HepG2 (cell line): Measurements from ENCODE around the gene CAMK1. TPM values are rescaled to one million over a fixed set of nuclear protein-coding genes. Genes with fewer than 3 reads are reported as not detected.

ENCODE experiments used
- ATAC-seq: fragments of 200-7000 bp; cut with Tn5 transposase; 3 replicates; pipeline ENCODE4 v1.9.1; 2020; ENCODE audit warnings: mild to moderate bottlenecking, moderate library complexity
- BruUV-seq: library from RNA; stranded (reverse); fragments of 400-500 nt; replicated peaks from 2 replicates; lab custom pipeline; 2021; lab: Mats Ljungman, UMichigan
- CTCF ChIA-PET: fragments of 300-600 bp; formaldehyde crosslinking; extraction: SDS; loops from one replicate; lab custom pipeline; 2021; ENCODE audit warnings: low total read pairs, inconsistent platforms, low intra/inter-chr PET ratio; lab: Yijun Ruan, JAX
- POLR2A ChIA-PET: fragments of 350-600 bp; sonication (Branson Sonifier 250); formaldehyde crosslinking; loops from one replicate; lab custom pipeline; 2020; ENCODE audit warnings: antibody characterized with exemption, inconsistent platforms; lab: Yijun Ruan, JAX
- DNase-seq: peaks from one replicate; pipeline ENCODE4 v3.0.0-alpha.2; 2015; ENCODE audit warnings: low spot score
- FAIRE-seq: peaks from 3 replicates; lab custom pipeline; 2011; peaks lifted over from hg19 to GRCh38; lab: Jason Lieb, UNC
- H2AFZ ChIP-seq: one replicate; pipeline ENCODE4 v1.6.1; 2011; ENCODE audit warnings: low read length, inconsistent platforms
- H3K27ac ChIP-seq: fragments of 300-600 bp; 3 replicates; pipeline ENCODE4 v1.8.0; 2011; ENCODE audit warnings: mixed run types, mild to moderate bottlenecking, mixed read lengths, low read length, inconsistent platforms; ENCODE audit not compliant: insufficient read depth; ENCODE audit errors: extremely low read length
- H3K27me3 ChIP-seq, 2 experiments: fragments of 200-600 bp in 1 of 2; 2 replicates in 1 of 2; 3 replicates in 1 of 2; pipeline versions ENCODE4 v1.6.0 to v1.8.0; 2011; ENCODE audit warnings: low read length in 2 of 2, mild to moderate bottlenecking in 2 of 2, moderate library complexity in 2 of 2, inconsistent platforms in 1 of 2; ENCODE audit not compliant: insufficient read depth in 2 of 2, control insufficient read depth in 1 of 2
- H3K36me3 ChIP-seq, 2 experiments: fragments of 200-600 bp in 1 of 2; replicated peaks in 1 of 2; 2 replicates in 1 of 2; 3 replicates in 1 of 2; pipeline versions ENCODE4 v1.5.1 to v1.8.0; 2011; ENCODE audit warnings: low read length in 2 of 2, inconsistent platforms in 1 of 2; ENCODE audit not compliant: insufficient read depth in 2 of 2, control insufficient read depth in 1 of 2
- H3K4me1 ChIP-seq: 2 replicates; pipeline ENCODE4 v1.5.1; 2012; ENCODE audit warnings: low read length, inconsistent platforms; ENCODE audit not compliant: insufficient read depth
- H3K4me2 ChIP-seq: 2 replicates; pipeline ENCODE4 v1.6.0; 2011; ENCODE audit warnings: low read depth, low read length, inconsistent platforms
- H3K4me3 ChIP-seq, 3 experiments: fragments of 200-600 bp in 1 of 3; sonication (generic), shearing (Covaris generic) in 1 of 3; replicated peaks in 1 of 3; 2 replicates each; pipeline ENCODE4 v1.5.1; 2011 to 2016; ENCODE audit warnings: low read length in 3 of 3, inconsistent platforms in 2 of 3, low read depth in 2 of 3, mild to moderate bottlenecking in 2 of 3, control low read depth in 1 of 3, mixed read lengths in 1 of 3; ENCODE audit not compliant: insufficient read depth in 1 of 3
- H3K79me2 ChIP-seq: one replicate; pipeline ENCODE4 v1.6.1; 2011; ENCODE audit warnings: low read length, inconsistent platforms; ENCODE audit not compliant: insufficient read depth
- H3K9ac ChIP-seq: 2 replicates; pipeline ENCODE4 v1.6.0; 2011; ENCODE audit warnings: mild to moderate bottlenecking, low read depth, low read length, inconsistent platforms; ENCODE audit not compliant: insufficient read depth
- H3K9me3 ChIP-seq: 2 replicates; pipeline ENCODE4 v1.5.1; 2012; ENCODE audit warnings: mild to moderate bottlenecking, low read length
- H4K20me1 ChIP-seq: 2 replicates; pipeline ENCODE4 v1.6.0; 2011; ENCODE audit warnings: inconsistent platforms, mild to moderate bottlenecking, low read length, moderate library complexity; ENCODE audit not compliant: insufficient read depth
- AHR ChIP-seq: IDR thresholded peaks from 2 replicates; pipeline ENCODE4 v1.6.1; 2018; ENCODE audit warnings: missing genetic modification reagents, missing compliant biosample characterization
- ATAD3A ChIP-seq: sonication (generic); formaldehyde crosslinking; IDR thresholded peaks from 2 replicates; pipeline ENCODE4 v1.4.0; 2020; ENCODE audit warnings: missing genetic modification reagents
- BORCS8-MEF2B ChIP-seq: sonication (generic); formaldehyde crosslinking; IDR thresholded peaks from 2 replicates; pipeline ENCODE4 v1.8.0; 2022; ENCODE audit warnings: mild to moderate bottlenecking, missing genetic modification reagents
- EEA1 ChIP-seq: sonication (generic); formaldehyde crosslinking; IDR thresholded peaks from 2 replicates; pipeline ENCODE4 v1.5.1; 2020; ENCODE audit warnings: mild to moderate bottlenecking, missing genetic modification reagents, borderline replicate concordance
- HOXA3 ChIP-seq: sonication (generic); formaldehyde crosslinking; IDR thresholded peaks from 2 replicates; pipeline ENCODE4 v1.5.0; 2020; ENCODE audit warnings: missing genetic modification reagents
- KAT7 ChIP-seq: IDR thresholded peaks from 2 replicates; pipeline ENCODE4 v1.6.1; 2018; ENCODE audit warnings: borderline replicate concordance, missing compliant biosample characterization
- MXI1 ChIP-seq: IDR thresholded peaks from 3 replicates; pipeline ENCODE4 v1.6.1; 2012; ENCODE audit warnings: low read depth, low read length, inconsistent platforms, borderline replicate concordance
- MYC ChIP-seq: sonication (generic); formaldehyde crosslinking; IDR thresholded peaks from 2 replicates; pipeline ENCODE4 v1.9.0; 2021; ENCODE audit warnings: missing genetic modification reagents, borderline replicate concordance
- PRPF4 ChIP-seq: fragments of 200-400 bp; formaldehyde crosslinking; IDR thresholded peaks from 2 replicates; pipeline ENCODE4 v1.6.1; 2016; ENCODE audit warnings: low read length, low read depth; ENCODE audit not compliant: poor library complexity, severe bottlenecking
- TBX2 ChIP-seq: sonication (generic); formaldehyde crosslinking; IDR thresholded peaks from 2 replicates; pipeline ENCODE4 v1.5.0; 2020; ENCODE audit warnings: missing genetic modification reagents, mild to moderate bottlenecking, borderline replicate concordance
- TCF12 ChIP-seq, 2 experiments: fragments of 450-650 bp in 1 of 2; sonication (generic) in 1 of 2; formaldehyde crosslinking in 1 of 2; IDR thresholded peaks; 2 replicates each; pipeline versions ENCODE4 v1.6.1 to v1.8.0; 2017 to 2022; ENCODE audit warnings: antibody characterized with exemption in 1 of 2, mild to moderate bottlenecking in 1 of 2, missing genetic modification reagents in 1 of 2, moderate library complexity in 1 of 2
- ZNF331 ChIP-seq: sonication (generic); formaldehyde crosslinking; IDR thresholded peaks from 2 replicates; pipeline ENCODE4 v1.4.0; 2020; ENCODE audit warnings: missing genetic modification reagents
- ZNF354B ChIP-seq: sonication (generic); formaldehyde crosslinking; IDR thresholded peaks from 2 replicates; pipeline ENCODE4 v1.8.0; 2022; ENCODE audit warnings: mild to moderate bottlenecking, missing genetic modification reagents
- ZNF432 ChIP-seq: sonication (generic); formaldehyde crosslinking; IDR thresholded peaks from 2 replicates; pipeline ENCODE4 v1.5.0; 2020; ENCODE audit warnings: missing genetic modification reagents, mild to moderate bottlenecking, borderline replicate concordance
- ZNF460 ChIP-seq: sonication (generic); formaldehyde crosslinking; IDR thresholded peaks from 2 replicates; pipeline ENCODE4 v1.5.1; 2020; ENCODE audit warnings: missing genetic modification reagents, mild to moderate bottlenecking, borderline replicate concordance
- ZNF703 ChIP-seq: sonication (generic); formaldehyde crosslinking; IDR thresholded peaks from 2 replicates; pipeline ENCODE4 v1.5.1; 2020; ENCODE audit warnings: missing genetic modification reagents, mild to moderate bottlenecking, moderate library complexity, borderline replicate concordance
- ZNF773 ChIP-seq: sonication (generic); formaldehyde crosslinking; IDR thresholded peaks from 2 replicates; pipeline ENCODE4 v1.4.0; 2020; ENCODE audit warnings: missing genetic modification reagents, borderline replicate concordance
- WGBS: methylation state at CpG from one replicate; pipeline ENCODE4 v1.1.6; 2017; ENCODE audit warnings: low lambda C conversion rate; 5-methylcytosine and 5-hydroxymethylcytosine counted together
- in situ Hi-C: cut with HindIII; loops from 2 replicates; pipeline ENCODE4 v1.10.0; 2017; ENCODE audit warnings: low pct_unique_long_range_greater_than_20kb; ENCODE audit not compliant: extremely low pct_ligation_motif_present
- intact Hi-C: fragments of 100-400 bp; cut with micrococcal nuclease; formaldehyde crosslinking; loops from one replicate; pipeline ENCODE4 v1.10.0; 2022; ENCODE audit not compliant: unreplicated experiment
- polyA plus RNA-seq, 8 experiments: library from polyadenylated mRNA; depleted of rRNA in 3 of 8; stranded (reverse) in 7 of 8; unstranded in 1 of 8; fragments of >200 nt; fragmentation: Illumina TruSeq in 4 of 8; extraction: Trizol in 4 of 8; gene quantifications; 2 replicates each; pipeline versions ENCODE4 v1.2.1 to v1.2.3, GENCODE V29; 2011 to 2016; ENCODE audit warnings: low read depth in 4 of 8, missing spikeins in 1 of 8, mixed read lengths in 1 of 8; ENCODE audit not compliant: insufficient read depth in 1 of 8
- total RNA-seq, 5 experiments: library from RNA; depleted of rRNA; stranded (reverse); fragments of >200 nt; fragmentation: Illumina TruSeq; extraction: Trizol; gene quantifications; 2 replicates each; pipeline ENCODE4 v1.2.3, GENCODE V29; 2016; ENCODE audit warnings: low read depth in 1 of 5
- TF ChIP-seq, protein P1 (sequence below): sonication (generic); formaldehyde crosslinking; IDR thresholded peaks from 2 replicates; pipeline ENCODE4 v1.5.0; 2020; ENCODE audit warnings: mild to moderate bottlenecking, missing genetic modification reagents, borderline replicate concordance

CAMK1 gene
- total and polyA plus RNA-seq, 2 of the 13 experiments (the other 11 are each of a cell fraction or from before 2014, with no cell fraction given), result 26.4 to 53.3 TPM

DNA sequence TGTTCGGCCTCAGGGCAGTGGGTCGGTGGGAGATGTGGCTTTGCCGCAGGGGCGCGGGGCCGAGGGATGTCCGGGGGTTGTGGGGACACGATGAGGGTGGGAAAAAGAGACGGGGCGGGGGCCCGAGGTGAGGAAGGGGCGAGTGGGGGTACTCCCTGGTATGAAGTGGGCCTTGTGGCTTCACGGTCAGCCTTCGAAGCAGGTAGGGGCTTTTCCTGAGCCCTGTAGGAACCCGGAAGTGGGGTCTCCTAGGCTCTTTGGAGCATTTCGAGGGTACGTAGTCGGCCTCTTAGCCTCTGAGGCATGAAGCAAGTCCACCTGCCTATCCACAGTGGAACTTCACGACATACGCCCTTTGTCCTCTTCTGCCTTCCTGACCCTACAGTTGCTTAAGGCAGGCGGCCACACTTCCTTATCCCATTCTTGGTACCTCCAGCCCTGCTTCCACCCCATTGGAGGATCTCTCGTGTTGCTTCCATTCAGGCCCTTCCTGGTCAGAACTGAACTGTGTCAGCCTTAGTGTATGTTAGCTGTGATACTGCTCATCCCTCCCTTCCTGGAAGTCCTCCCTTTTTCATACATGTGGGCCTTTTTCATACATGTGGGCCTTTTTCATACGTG lies 23.5 kb upstream of the CAMK1 start (continued):
- no peak for TF ChIP-seq AHR (CRISPR knock-in tag)
- no peak for TF ChIP-seq ATAD3A
- no peak for TF ChIP-seq HOXA3 (CRISPR knock-in tag)
- peak; percentile 28 for TF ChIP-seq MYC
- 0 out of 3 replicates have a peak, but pooled peaks have one; percentile 0 for TF ChIP-seq MXI1
- no peak for TF ChIP-seq ZNF773 (CRISPR knock-in tag)

DNA sequence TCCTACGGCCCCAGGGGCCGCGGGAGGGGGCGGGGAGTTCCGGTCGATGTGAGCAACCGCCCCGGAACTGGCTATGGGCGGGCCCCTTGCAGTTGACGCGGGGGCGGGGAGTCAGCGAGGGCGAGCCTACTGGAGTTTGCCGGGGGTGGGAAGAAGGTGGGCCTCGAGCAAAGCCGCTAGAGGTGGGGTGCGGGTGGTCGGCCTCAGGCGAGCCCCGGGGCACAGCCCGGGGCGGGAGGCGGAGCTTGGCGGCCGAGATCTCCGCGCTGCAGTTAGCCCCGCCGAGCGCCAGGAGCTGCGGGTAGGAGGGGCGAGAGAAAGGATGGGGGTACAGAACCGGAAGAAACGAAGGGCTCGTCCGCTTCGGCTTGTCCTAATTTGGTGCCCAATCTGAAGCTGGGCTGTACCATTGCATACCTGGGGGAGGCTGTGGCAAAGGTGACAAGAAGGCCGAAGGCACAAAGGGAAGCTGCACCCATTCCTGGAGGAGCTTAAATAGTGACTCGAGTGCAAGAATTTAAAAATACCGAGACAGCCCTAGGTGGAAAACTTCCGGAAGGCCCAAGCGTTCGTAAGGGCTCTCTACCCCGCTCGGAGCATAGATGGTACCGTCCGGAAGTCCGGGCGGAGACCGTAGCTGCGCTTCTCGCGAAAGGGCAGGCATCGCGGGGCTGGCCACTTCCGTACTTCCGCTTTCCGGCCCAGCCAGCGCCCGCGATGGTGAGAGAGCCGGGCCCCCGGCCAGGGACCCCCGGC lies 22.8 kb upstream of the CAMK1 start, which contains the start of the genes ARPC4 and TADA3:
Gene ARPC4, plus strand, starts transcription at position 678 of the 756 bp plus-strand sequence. Its CDS starts 40 bp downstream, at position 718.
Gene TADA3, minus strand, starts transcription at position 69 of the 756 bp plus-strand sequence. CDS start 1,007 bp downstream, outside the sequence.
- FAIRE-seq (peak; percentile 90), ATAC-seq (peak; percentile 93), DNase-seq (peak; percentile 90)
- peak within 1 kb of the TSS; percentile 92 for H3K4me2 ChIP-seq
- H3K9me3 ChIP-seq, result no peaks in the 10 kb centered on the region
- H3K27ac ChIP-seq, result peak within 1 kb of the TSS; percentile 97
- H3K9ac ChIP-seq, result peak within 1 kb of the TSS; percentile 95
- intact Hi-C loops, result loop anchor here (2.0 kb wide), 1 partner anchor 62 kb away; the partner anchor contains the start of gene BRPF1
- in situ Hi-C loops, result no loop called here
- peaks cover 32% of the 10 kb centered on the region for H3K79me2 ChIP-seq
- no TSS peak for BruUV-seq
- WGBS, result 1% methylated on average over 38 of the region's 65 CpGs
- peak within 1 kb of the TSS; percentile 72 to 93 (median 93) for H3K4me3 ChIP-seq
- ChIA-PET CTCF (no interaction called here), POLR2A (interaction anchor here (0.5 to 1.8 kb wide), 36 partner anchors 9 to 471 kb away, joined by 3 to 33 read pairs (median 4); partner anchors contain the start of genes BRPF1, CAMK1, CRELD1 and EMC3)
- H3K27me3 ChIP-seq, result peaks cover 0 to 5% of the 10 kb centered on the region in 2 experiments; a peak in 1 of 5 replicates
- peaks cover 28% of the 10 kb centered on the region for H3K4me1 ChIP-seq
- H2AFZ ChIP-seq, result peak within 1 kb of the TSS; percentile 25
- H4K20me1 ChIP-seq, result no peaks in the 10 kb centered on the region; the same call in 1 of the 2 replicates
- H3K36me3 ChIP-seq, result peaks cover 6 to 34% of the 10 kb centered on the region in 2 experiments; a peak in 4 of 5 replicates
- TF ChIP-seq ZNF354B (CRISPR knock-in tag), result no peak
- TF ChIP-seq ZNF703 (CRISPR knock-in tag), result no peak
- no peak for TF ChIP-seq ZNF432
- TF ChIP-seq TBX2 (CRISPR knock-in tag), result peak; percentile 61; the same call in 1 of the 2 replicates
- TF ChIP-seq PRPF4, result no peak
- TF ChIP-seq, protein P1, sequence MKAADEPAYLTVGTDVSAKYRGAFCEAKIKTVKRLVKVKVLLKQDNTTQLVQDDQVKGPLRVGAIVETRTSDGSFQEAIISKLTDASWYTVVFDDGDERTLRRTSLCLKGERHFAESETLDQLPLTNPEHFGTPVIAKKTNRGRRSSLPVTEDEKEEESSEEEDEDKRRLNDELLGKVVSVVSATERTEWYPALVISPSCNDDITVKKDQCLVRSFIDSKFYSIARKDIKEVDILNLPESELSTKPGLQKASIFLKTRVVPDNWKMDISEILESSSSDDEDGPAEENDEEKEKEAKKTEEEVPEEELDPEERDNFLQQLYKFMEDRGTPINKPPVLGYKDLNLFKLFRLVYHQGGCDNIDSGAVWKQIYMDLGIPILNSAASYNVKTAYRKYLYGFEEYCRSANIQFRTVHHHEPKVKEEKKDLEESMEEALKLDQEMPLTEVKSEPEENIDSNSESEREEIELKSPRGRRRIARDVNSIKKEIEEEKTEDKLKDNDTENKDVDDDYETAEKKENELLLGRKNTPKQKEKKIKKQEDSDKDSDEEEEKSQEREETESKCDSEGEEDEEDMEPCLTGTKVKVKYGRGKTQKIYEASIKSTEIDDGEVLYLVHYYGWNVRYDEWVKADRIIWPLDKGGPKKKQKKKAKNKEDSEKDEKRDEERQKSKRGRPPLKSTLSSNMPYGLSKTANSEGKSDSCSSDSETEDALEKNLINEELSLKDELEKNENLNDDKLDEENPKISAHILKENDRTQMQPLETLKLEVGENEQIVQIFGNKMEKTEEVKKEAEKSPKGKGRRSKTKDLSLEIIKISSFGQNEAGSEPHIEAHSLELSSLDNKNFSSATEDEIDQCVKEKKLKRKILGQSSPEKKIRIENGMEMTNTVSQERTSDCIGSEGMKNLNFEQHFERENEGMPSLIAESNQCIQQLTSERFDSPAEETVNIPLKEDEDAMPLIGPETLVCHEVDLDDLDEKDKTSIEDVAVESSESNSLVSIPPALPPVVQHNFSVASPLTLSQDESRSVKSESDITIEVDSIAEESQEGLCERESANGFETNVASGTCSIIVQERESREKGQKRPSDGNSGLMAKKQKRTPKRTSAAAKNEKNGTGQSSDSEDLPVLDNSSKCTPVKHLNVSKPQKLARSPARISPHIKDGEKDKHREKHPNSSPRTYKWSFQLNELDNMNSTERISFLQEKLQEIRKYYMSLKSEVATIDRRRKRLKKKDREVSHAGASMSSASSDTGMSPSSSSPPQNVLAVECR (CRISPR knock-in tag), result peak; percentile 65
- TF ChIP-seq ZNF331 (CRISPR knock-in tag), result peak; percentile 14; the same call in 1 of the 2 replicates
- no peak for TF ChIP-seq ZNF460 (CRISPR knock-in tag)
- no peak for TF ChIP-seq EEA1 (CRISPR knock-in tag)
- TF ChIP-seq TCF12 (IDR thresholded peaks at IDR 0.05), result no peak
- no peak for TF ChIP-seq TCF12 (CRISPR knock-in tag; IDR thresholded peaks at IDR 0.05)
- no peak for TF ChIP-seq BORCS8-MEF2B (CRISPR knock-in tag)
- TF ChIP-seq KAT7 (CRISPR knock-in tag), result no peak
